Suprapubic skin (tissue), 4 donors: ENCODE results near the gene TSSC4. TPM values are rescaled to one million over a fixed set of nuclear protein-coding genes. Genes with fewer than 3 reads are reported as not detected.

Source experiments
- DNase-seq, 2 donors: peaks; one replicate each; pipeline ENCODE4 v3.0.0-alpha.2; 2019; ENCODE audit warnings: low spot score in 2 of 2
- H3K27ac ChIP-seq: fragments of 200-600 bp; sonication (generic); one replicate; pipeline ENCODE4 v1.5.1; 2019
- H3K27me3 ChIP-seq: fragments of 200-600 bp; sonication (generic); one replicate; pipeline ENCODE4 v1.5.1; 2019
- H3K36me3 ChIP-seq: fragments of 200-600 bp; sonication (generic); one replicate; pipeline ENCODE4 v1.5.1; 2019
- H3K4me1 ChIP-seq: fragments of 200-600 bp; sonication (generic); one replicate; pipeline ENCODE4 v1.5.1; 2019
- H3K4me3 ChIP-seq: fragments of 200-600 bp; sonication (generic); one replicate; pipeline ENCODE4 v1.5.1; 2019; ENCODE audit warnings: mild to moderate bottlenecking
- H3K9me3 ChIP-seq: fragments of 200-600 bp; sonication (generic); one replicate; pipeline ENCODE4 v1.5.1; 2019
- CTCF ChIP-seq, 2 donors: fragments of 200-600 bp in 1 of 2; fragments of 450-650 bp in 1 of 2; sonication (generic) in 1 of 2; IDR thresholded peaks; one replicate each; pipeline ENCODE4 v1.5.1; 2016 to 2019; ENCODE audit warnings: antibody characterized with exemption in 2 of 2, mild to moderate bottlenecking in 1 of 2, moderate library complexity in 1 of 2
- EP300 ChIP-seq: sonication (generic); formaldehyde crosslinking; IDR thresholded peaks from one replicate; pipeline ENCODE4 v1.6.1; 2017; ENCODE audit warnings: antibody characterized with exemption
- POLR2A ChIP-seq, 2 donors: fragments of 450-650 bp; IDR thresholded peaks; one replicate each; pipeline ENCODE4 v1.6.1; 2017; ENCODE audit warnings: antibody characterized with exemption in 2 of 2, mild to moderate bottlenecking in 2 of 2, moderate library complexity in 2 of 2
- POLR2AphosphoS5 ChIP-seq, 3 donors: sonication (generic); formaldehyde crosslinking; IDR thresholded peaks; one replicate each; pipeline ENCODE4 v1.6.1; 2017; ENCODE audit warnings: antibody characterized with exemption in 3 of 3
- WGBS: methylation state at CpG from one replicate; pipeline ENCODE4 v1.1.5; 2018; 5-methylcytosine and 5-hydroxymethylcytosine counted together
- total RNA-seq, 4 donors: library from RNA; depleted of rRNA; stranded (reverse); fragments of >200 nt; gene quantifications; one replicate each; pipeline ENCODE4 v1.1.0, GENCODE V29; 2016

The TSSC4 gene
- total RNA-seq, 4 donors from 2014 or later = 25.7 to 60.9 (median 51.4) TPM

- H3K4me3 ChIP-seq = peak overlapping the region; percentile 99
Observed at GRCh38 chr11:2380807-2381350, 19.7 kb upstream of the TSSC4 start.

GRCh38 chr11:2381494-2382128 lies 18.9 kb upstream of the TSSC4 start:
- no peak overlapping the region for H3K4me3 ChIP-seq
- H3K27ac ChIP-seq = peak overlapping the region; percentile 99
- peaks cover 91% of the 10 kb centered on the region for H3K4me1 ChIP-seq
- DNase-seq = no peak
- TF ChIP-seq POLR2AphosphoS5 (IDR thresholded peaks at IDR 0.05) = no peak
- 85% methylated on average over 7 of the region's 11 CpGs for WGBS
- H3K36me3 ChIP-seq = no peaks in the 10 kb centered on the region
- no peaks in the 10 kb centered on the region for H3K9me3 ChIP-seq
- H3K27me3 ChIP-seq = no peaks in the 10 kb centered on the region

More at GRCh38 chr11:2380807-2381350, 19.7 kb upstream of the TSSC4 start:
- H3K36me3 ChIP-seq = no peaks in the 10 kb centered on the region
- H3K4me1 ChIP-seq = peaks cover 84% of the 10 kb centered on the region
- DNase-seq = peak; percentile 87 to 90
- 67% methylated on average over 7 of the region's 20 CpGs for WGBS
- H3K27me3 ChIP-seq = no peaks in the 10 kb centered on the region
- TF ChIP-seq EP300 (no peak), POLR2AphosphoS5 (IDR thresholded peaks at IDR 0.05) (peak in 1 of 3 donors; percentile 75)
- H3K27ac ChIP-seq = peak overlapping the region; percentile 99
- no peaks in the 10 kb centered on the region for H3K9me3 ChIP-seq

GRCh38 chr11:2382129-2382517 lies 18.4 kb upstream of the TSSC4 start:
- WGBS = 32% methylated on average over 11 of the region's 11 CpGs
- no peaks in the 10 kb centered on the region for H3K27me3 ChIP-seq
- H3K36me3 ChIP-seq = no peaks in the 10 kb centered on the region
- no peak for DNase-seq
- peaks cover 92% of the 10 kb centered on the region for H3K4me1 ChIP-seq
- H3K27ac ChIP-seq = peak overlapping the region; percentile 99
- H3K4me3 ChIP-seq = no peak overlapping the region
- TF ChIP-seq POLR2AphosphoS5 (IDR thresholded peaks at IDR 0.05) = no peak
- no peak for TF ChIP-seq CTCF (IDR thresholded peaks at IDR 0.05)
- no peak for TF ChIP-seq POLR2A (IDR thresholded peaks at IDR 0.05)
- TF ChIP-seq EP300 = no peak
- H3K9me3 ChIP-seq = no peaks in the 10 kb centered on the region

- DNase-seq = no peak
- WGBS = 35% methylated on average over 17 of the region's 26 CpGs
- Histone ChIP-seq H3K27me3 (no peaks in the 10 kb centered on the region), H3K4me3 (peak overlapping the region; percentile 14), H3K27ac (peak overlapping the region; percentile 64), H3K4me1 (peaks cover 100% of the 10 kb centered on the region), H3K36me3 (no peaks in the 10 kb centered on the region), H3K9me3 (no peaks in the 10 kb centered on the region)
- TF ChIP-seq CTCF (IDR thresholded peaks at IDR 0.05) (no peak), EP300 (no peak), POLR2AphosphoS5 (IDR thresholded peaks at IDR 0.05) (no peak), POLR2A (IDR thresholded peaks at IDR 0.05) (no peak)
Observed at GRCh38 chr11:2382936-2383851, 17.4 kb upstream of the TSSC4 start.

- WGBS = 50% methylated on average over 16 of the region's 33 CpGs
- Histone ChIP-seq H3K4me1 (peaks cover 100% of the 10 kb centered on the region), H3K27ac (peak overlapping the region; percentile 64), H3K9me3 (no peaks in the 10 kb centered on the region), H3K4me3 (peak overlapping the region; percentile 14), H3K27me3 (no peaks in the 10 kb centered on the region), H3K36me3 (no peaks in the 10 kb centered on the region)
- DNase-seq = no peak
- TF ChIP-seq POLR2AphosphoS5 (IDR thresholded peaks at IDR 0.05) = no peak
- TF ChIP-seq CTCF (IDR thresholded peaks at IDR 0.05) = no peak
- no peak for TF ChIP-seq POLR2A (IDR thresholded peaks at IDR 0.05)
- no peak for TF ChIP-seq EP300
Observed at GRCh38 chr11:2383852-2384804, 16.4 kb upstream of the TSSC4 start.
